C4-2B (cell line): Measurements from ENCODE around the gene ZNRD2.

Source experiments
- CTCF ChIP-seq: fragments of 450-650 bp; conservative IDR thresholded peaks from 2 replicates; pipeline ENCODE4 v1.5.1; 2017; ENCODE audit warnings: mild to moderate bottlenecking
- ZFX ChIP-seq: fragments of 450-650 bp; IDR thresholded peaks from 2 replicates; pipeline ENCODE4 v1.6.1; 2017

GRCh38 chr11:65584106-65584505, 13.8 kb downstream of the ZNRD2 start:
- TF ChIP-seq CTCF (no peak), ZFX (no peak)
